Measurements from ENCODE around the gene EPM2A.

- TF ChIP-seq CTCF (IDR thresholded peaks at IDR 0.05; ENCODE audit: low read depth, low read length, poor library complexity, severe bottlenecking) (no peak), EZH2phosphoT487 (IDR thresholded peaks at IDR 0.05; ENCODE audit: borderline replicate concordance, low read length) (no peak)
These were observed 105.8 kb downstream of the EPM2A start for GRCh38 chr6:145629478-145629877.

All from DOHH2 (cell line).